NCI-H2107 treated with DMSO at 0.1 percent for 48 hours (cell line): ENCODE data around the gene PLEK2.

Experiments
- DNase-seq: peaks from one replicate; lab custom pipeline; 2025; ENCODE audit not compliant: unreplicated experiment; lab: John Stamatoyannopoulos, UW

The PLEK2 gene

DNA sequence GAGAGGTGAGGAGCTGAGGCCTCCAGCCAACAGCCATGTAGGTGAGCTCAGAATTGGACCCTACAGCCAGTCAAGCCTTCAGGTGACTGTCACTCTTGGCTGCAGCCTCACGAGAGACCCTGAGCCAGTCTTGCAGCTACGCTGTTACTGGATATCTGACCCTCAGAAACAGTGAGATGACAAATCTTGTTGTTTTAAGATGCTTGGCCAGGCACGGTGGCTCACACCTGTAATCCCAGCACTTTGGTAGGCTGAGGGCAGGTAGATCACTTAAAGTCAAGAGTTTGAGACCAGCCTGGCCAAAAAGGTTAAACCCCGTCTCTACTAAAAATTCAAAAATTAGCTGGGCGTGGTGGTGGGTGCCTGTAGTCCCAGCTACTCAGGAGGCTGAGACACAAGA lies 6.2 kb downstream of the PLEK2 start:
- no peak for DNase-seq

DNA sequence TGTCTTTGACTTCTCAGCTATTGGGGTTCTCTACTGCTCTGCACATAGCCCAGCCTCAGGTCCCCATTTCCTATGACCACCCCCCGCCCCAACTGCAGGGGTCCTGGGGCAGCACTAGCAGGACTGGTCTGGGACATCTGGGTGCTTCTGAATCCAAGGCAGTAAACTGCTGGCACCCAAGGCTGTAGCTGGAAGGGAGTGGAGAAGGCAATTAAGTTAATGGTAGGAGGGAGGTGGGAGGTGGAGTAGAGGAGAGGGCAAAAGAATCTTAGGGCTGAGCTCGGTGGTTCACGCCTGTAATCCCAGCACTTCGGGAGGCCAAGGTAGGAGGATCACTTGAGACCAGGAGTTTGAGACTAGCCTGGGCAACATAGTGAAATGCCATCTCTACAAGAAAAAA lies 11.5 kb downstream of the PLEK2 start:
- DNase-seq = no peak

DNA sequence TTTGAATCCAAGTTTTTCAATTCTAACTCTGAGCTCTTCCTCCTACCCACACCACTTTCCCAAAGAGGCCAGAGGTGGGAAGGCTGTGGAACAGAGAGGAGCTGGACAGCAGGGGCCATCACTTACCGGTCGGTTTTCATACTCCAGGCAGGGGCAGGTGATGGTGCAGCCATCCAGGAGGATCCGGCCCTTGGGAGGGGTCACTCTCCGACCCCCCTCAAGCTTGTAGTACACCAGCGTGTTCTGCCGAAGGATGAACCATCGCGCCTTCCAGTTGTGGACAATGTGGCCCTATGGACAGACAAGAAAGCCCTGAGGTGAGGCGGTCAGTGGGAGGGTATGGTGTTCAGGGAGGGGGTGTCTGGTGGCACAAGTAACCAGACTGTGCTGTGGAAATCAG lies 14.4 kb downstream of the PLEK2 start:
- no peak for DNase-seq

GRCh38 chr14:67396381-67396970 lies 15.5 kb downstream of the PLEK2 start:
- no peak for DNase-seq

GRCh38 chr14:67395876-67396189 lies 16.1 kb downstream of the PLEK2 start:
- DNase-seq = no peak

DNA sequence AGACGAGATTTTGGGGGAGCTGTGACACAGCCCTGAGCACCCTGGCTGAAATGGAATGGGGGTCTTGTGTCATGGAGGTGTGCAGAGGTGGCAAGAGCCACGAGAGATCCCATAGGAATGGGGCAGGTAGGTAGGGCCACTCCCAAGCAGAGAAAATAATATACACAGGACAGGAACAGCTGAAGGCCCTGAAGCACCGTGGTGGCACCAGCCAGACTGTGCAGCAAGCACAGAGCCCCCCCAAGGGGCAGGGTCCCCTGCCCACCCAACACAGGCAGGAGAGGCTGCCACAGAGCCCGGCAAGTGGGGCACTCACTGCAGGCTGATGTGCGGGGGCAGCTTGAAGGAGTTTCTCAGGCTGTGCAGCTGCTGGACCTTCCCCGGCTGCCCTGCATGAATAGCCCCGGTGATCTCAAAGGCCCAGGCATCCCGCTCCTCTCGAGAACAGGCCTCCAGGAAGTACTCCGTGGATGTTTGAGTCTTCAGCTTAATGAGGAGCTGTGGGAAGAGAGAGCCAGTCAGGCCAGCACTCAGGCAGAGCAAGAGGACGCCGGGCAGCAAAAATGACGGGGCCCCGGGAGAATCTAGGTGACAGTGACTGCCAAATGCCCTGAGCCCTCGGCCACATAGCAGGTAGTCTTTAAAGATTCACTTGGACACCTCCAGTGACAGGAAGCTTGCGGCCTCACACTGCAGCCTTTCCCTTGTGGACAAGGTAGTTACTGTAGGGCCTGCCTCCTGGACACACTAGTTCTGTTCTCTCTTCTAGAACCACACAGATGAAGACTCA lies 16.7 kb downstream of the PLEK2 start:
- no peak for DNase-seq

GRCh38 chr14:67393689-67394088 lies 18.3 kb downstream of the PLEK2 start:
- no peak for DNase-seq

- DNase-seq = no peak
These were observed 19.2 kb downstream of the PLEK2 start for GRCh38 chr14:67392800-67393199.

DNA sequence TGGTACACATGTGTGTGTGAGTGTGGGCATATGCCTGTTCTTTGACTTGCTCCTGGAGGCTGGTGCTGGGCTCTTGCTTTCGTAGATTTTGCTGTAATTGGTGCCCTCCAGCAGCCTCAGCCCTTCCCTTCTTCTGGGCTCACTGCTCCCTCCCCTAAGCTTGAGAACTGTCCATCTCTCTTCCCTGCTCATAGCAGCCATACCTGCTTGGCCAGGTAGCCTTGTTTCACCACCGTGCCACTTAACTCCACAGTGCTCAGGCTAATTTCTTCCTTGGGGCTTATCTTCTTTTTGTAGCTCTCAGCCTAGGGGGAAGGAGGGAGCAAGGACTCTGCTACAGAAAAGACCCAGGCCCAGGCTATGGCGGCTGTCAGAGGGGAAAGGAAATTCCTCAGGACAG lies 19.8 kb downstream of the PLEK2 start:
- DNase-seq = no peak

GRCh38 chr14:67391268-67391667 lies 20.7 kb downstream of the PLEK2 start:
- no peak for DNase-seq

DNA sequence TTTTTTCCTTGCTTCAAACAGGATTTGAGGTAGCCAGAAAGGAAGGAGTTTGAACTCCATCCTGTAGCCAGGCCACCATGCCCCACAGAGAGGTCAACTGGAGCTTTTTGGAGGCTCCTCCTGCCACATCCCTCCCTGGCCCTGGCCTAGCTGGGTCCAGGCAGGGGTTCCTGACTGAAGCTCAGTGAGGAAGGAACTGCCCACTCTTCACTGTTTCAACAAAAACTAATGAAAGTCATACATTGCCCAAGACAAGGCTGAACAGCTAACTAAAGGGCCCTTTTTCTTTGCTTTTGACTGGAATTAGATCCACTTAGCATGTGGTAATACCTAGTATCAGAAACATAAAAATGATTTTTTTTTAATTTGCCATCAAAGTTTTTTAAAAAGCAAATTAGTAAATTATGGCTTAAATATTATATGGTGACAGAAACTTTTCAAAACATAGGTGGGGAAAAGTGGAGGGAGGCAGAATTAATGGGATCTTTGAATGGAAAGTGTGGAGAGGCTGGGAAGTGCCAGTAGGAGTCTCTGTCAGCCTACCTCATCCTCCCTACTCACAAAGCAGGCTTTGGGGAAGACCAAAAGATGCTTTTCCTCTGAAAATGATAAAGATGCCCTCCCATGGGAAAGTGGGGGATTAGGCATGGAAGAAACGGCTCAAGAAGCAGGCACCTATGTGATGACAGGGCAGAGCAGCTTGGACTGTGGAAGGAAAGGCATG lies 22.0 kb downstream of the PLEK2 start:
- no peak for DNase-seq

DNA sequence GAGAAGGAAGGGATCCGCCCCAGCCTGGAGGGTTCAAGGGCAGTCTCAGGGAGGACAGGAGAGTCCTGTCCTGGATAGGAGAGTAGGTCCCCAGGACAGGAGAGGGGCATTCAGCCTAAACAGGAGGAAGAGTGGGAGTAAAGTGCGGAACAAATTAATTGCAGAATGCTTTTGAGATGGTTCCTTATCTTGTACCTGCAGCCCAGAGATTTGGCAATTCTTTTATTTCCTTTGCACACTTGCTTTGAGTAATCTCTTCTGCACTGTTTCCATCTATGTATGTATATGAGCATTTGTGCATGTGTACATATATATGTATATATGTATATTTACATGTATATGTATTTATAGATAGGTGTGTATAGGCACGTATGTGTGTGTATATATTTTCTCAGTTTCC lies 22.7 kb downstream of the PLEK2 start:
- no peak for DNase-seq

DNA sequence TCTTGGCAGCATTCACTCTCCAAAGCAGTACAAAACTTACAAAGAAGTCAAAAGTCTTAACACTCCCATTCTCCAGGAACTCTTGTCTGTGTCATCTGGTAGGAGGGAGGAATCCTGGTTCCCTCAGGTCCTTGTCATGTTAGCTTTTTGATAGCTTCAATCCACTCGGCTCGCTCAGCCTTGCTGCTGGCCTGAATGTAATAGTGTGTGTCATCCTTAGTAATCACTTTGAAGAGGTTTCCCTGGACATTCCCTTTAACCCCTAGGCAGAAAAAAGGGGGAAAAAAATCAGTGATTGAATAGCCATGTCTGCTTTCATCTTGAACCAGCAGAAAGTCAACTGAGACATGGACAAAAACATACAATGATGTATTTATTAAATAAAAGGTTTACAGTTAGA lies 24.8 kb downstream of the PLEK2 start:
- DNase-seq = no peak

- no peak for DNase-seq
These were observed 26.3 kb downstream of the PLEK2 start for GRCh38 chr14:67385618-67386017.

DNA sequence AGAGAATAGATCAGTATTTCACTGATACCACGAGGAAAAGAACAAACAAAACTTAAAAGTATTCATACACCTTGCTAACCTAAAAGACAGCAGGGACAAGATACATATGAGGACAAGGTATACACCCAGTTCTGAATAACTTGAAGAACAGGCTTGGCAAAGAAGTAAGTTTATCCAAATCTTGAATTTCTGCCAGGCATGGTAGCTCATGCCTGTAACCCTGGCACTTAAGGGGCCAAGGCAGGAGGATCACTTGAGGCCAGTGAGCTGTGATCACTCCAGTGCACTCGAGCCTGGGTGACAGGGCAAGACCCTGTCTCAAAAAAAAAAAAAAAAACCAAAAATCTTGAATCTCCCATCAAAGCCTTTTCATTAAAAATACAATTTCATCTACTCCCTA lies 26.8 kb downstream of the PLEK2 start:
- DNase-seq = no peak

DNA sequence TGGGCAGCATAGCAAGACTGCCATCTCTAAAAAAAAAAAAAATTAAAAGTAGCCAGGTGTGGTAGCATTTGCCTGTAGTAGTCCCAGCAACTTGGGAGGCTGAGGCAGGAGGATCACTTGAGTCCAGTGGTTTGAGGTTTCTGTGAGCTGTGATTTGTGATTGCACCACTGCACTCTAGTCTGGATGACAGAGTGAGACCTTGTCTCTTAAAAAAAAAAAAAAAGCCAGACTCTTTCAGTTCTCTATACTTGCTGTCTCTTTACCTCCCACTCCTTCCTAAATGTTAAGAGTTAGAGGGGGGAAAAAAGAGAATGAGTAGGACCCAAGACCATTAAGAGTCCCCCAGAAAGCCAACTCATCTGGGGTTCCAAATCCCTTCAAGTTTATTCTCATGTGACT lies 34.0 kb downstream of the PLEK2 start:
- no peak for DNase-seq

DNA sequence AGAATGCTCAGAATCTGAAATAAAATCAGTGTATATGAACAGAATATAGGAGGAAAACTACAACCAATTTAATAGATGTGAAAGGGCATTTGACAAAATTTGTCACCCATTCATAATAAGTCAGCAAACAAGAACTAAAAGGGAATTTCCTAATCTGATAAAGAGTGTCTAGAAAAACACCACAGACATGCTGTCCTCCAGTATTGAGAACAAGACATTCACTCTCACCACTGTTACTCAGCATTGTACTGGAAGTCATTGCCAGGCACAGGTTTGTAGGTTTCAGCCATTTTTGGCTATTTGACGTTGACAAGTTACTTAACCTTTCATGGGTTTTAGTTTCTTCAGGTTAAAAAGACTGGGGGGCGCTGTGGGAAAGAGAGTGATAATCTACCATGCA lies 38.6 kb downstream of the PLEK2 start:
- DNase-seq = no peak

- no peak for DNase-seq
These were observed 39.1 kb downstream of the PLEK2 start for GRCh38 chr14:67372833-67373232.

GRCh38 chr14:67371247-67372148 lies 40.5 kb downstream of the PLEK2 start:
- DNase-seq = no peak

GRCh38 chr14:67370830-67371229 lies 41.1 kb downstream of the PLEK2 start:
- no peak for DNase-seq

- no peak for DNase-seq
These were observed 46.5 kb downstream of the PLEK2 start for GRCh38 chr14:67365476-67365875.
